GM12873 (cell line): Measurements from ENCODE around the gene SGCA.
A peak's percentile ranks its signal among the peaks of the same experiment; 100 is the strongest.

Experiments
- CTCF ChIP-seq: IDR thresholded peaks from 2 replicates; pipeline ENCODE4 v1.5.1; 2012; ENCODE audit warnings: low read depth, mild to moderate bottlenecking, moderate library complexity, low read length, control low read depth; ENCODE audit not compliant: insufficient read depth; ENCODE audit errors: missing control alignments

Gene SGCA

GRCh38 chr17:50165867-50166517 lies at the start of gene SGCA:
Gene SGCA (plus strand): TSS chr17:50166005. CDS start chr17:50166041, 36 bp downstream.
- no peak for TF ChIP-seq CTCF

GRCh38 chr17:50117202-50118051 lies 48.4 kb upstream of the SGCA start:
- TF ChIP-seq CTCF: peak; percentile 63

GRCh38 chr17:50118076-50118827 lies 47.6 kb upstream of the SGCA start:
- TF ChIP-seq CTCF: no peak

GRCh38 chr17:50118828-50119218 lies 47.0 kb upstream of the SGCA start:
- no peak for TF ChIP-seq CTCF

GRCh38 chr17:50120475-50121253 lies 45.1 kb upstream of the SGCA start:
- TF ChIP-seq CTCF: no peak

- TF ChIP-seq CTCF: no peak
These were observed 42.9 kb upstream of the SGCA start for GRCh38 chr17:50122945-50123344.
